HUES6 (cell line): ENCODE results near the gene SLC39A12.

Experiments used
- H3K27ac ChIP-seq: 2 replicates; pipeline ENCODE4 v1.7.0; 2013; ENCODE audit warnings: low read depth, mild to moderate bottlenecking, low read length, inconsistent platforms
- H3K27me3 ChIP-seq: 2 replicates; pipeline ENCODE4 v1.6.1; 2013; ENCODE audit warnings: low read length; ENCODE audit not compliant: control insufficient read depth, insufficient read depth
- H3K36me3 ChIP-seq: 2 replicates; pipeline ENCODE4 v1.6.1; 2013; ENCODE audit warnings: low read length; ENCODE audit not compliant: control insufficient read depth, insufficient read depth
- H3K4me1 ChIP-seq: 2 replicates; pipeline ENCODE4 v1.6.1; 2013; ENCODE audit warnings: low read length; ENCODE audit not compliant: control insufficient read depth, insufficient read depth
- H3K4me3 ChIP-seq: 2 replicates; pipeline ENCODE4 v1.5.1; 2013; ENCODE audit warnings: low read depth, low read length
- H3K9ac ChIP-seq: one replicate; pipeline ENCODE4 v1.6.1; 2013; ENCODE audit warnings: mild to moderate bottlenecking, low read length
- H3K9me3 ChIP-seq: 2 replicates; pipeline ENCODE4 v1.6.1; 2013; ENCODE audit warnings: low read depth, low read length; ENCODE audit not compliant: control insufficient read depth, insufficient read depth

SLC39A12 gene

DNA sequence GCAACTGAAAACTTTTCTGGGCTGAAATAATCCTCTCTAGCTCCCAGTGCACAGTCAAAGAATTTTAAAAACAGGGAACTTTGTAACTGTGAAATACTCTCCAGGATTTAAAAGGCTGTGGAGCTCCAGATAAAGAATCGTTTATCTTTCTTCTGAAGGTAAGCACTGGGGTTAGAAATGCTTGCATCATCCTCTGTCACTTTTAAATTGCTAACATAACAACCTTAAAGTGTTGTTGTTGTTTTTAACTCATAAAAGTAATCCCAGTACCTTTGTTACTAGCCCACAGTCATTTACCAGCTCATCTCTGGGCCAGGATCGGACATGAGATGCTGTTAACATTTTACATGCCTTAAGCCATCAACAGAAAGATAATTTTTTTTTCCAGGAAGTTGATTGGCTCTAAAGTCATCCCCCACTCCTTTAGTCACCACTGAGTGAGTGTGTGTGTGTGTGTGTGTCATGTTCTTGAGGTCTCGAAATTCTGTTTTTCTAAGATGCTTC lies at the start of gene SLC39A12:
Gene SLC39A12, plus strand, starts transcription at position 51 of the 504 bp plus-strand sequence. CDS start 1,359 bp downstream, outside the sequence.
- no peak within 1 kb of the TSS for H3K27ac ChIP-seq
- no peak within 1 kb of the TSS for H3K4me3 ChIP-seq
- no peaks in the 10 kb centered on the region for H3K36me3 ChIP-seq

GRCh38 chr10:17904564-17904963 lies 47.2 kb upstream of the SLC39A12 start:
- H3K27me3 ChIP-seq = no peaks in the 10 kb centered on the region
- no peaks in the 10 kb centered on the region for H3K4me1 ChIP-seq
- H3K9me3 ChIP-seq = no peaks in the 10 kb centered on the region
- H3K9ac ChIP-seq = no peak overlapping the region
- H3K36me3 ChIP-seq = no peaks in the 10 kb centered on the region
- no peak overlapping the region for H3K4me3 ChIP-seq
- H3K27ac ChIP-seq = no peak overlapping the region

More for the DNA sequence above, at the start of gene SLC39A12:
- no peaks in the 10 kb centered on the region for H3K27me3 ChIP-seq
- peaks cover 7% of the 10 kb centered on the region; the same call in 1 of the 2 replicates for H3K4me1 ChIP-seq
- H3K9ac ChIP-seq = no peak within 1 kb of the TSS
- H3K9me3 ChIP-seq = no peaks in the 10 kb centered on the region

- no peaks in the 10 kb centered on the region for H3K4me1 ChIP-seq
- no peaks in the 10 kb centered on the region for H3K27me3 ChIP-seq
- H3K9me3 ChIP-seq = no peaks in the 10 kb centered on the region
- H3K27ac ChIP-seq = no peak overlapping the region
- no peak overlapping the region for H3K9ac ChIP-seq
- H3K4me3 ChIP-seq = no peak overlapping the region
- H3K36me3 ChIP-seq = no peaks in the 10 kb centered on the region
Measured at GRCh38 chr10:17905491-17905890, 46.2 kb upstream of the SLC39A12 start.

- H3K27ac ChIP-seq = no peak overlapping the region
- no peaks in the 10 kb centered on the region for H3K4me1 ChIP-seq
- no peak overlapping the region for H3K4me3 ChIP-seq
- H3K36me3 ChIP-seq = no peaks in the 10 kb centered on the region
- no peak overlapping the region for H3K9ac ChIP-seq
- H3K27me3 ChIP-seq = no peaks in the 10 kb centered on the region
- H3K9me3 ChIP-seq = no peaks in the 10 kb centered on the region
Measured at GRCh38 chr10:17906002-17906401, 45.7 kb upstream of the SLC39A12 start.

- no peak overlapping the region for H3K4me3 ChIP-seq
- no peak overlapping the region for H3K27ac ChIP-seq
- no peak overlapping the region for H3K9ac ChIP-seq
- H3K4me1 ChIP-seq = no peaks in the 10 kb centered on the region
- no peaks in the 10 kb centered on the region for H3K36me3 ChIP-seq
- peaks cover 5% of the 10 kb centered on the region; the same call in 1 of the 2 replicates for H3K9me3 ChIP-seq
- no peaks in the 10 kb centered on the region for H3K27me3 ChIP-seq
Measured at GRCh38 chr10:17907641-17908040, 44.1 kb upstream of the SLC39A12 start.

- Histone ChIP-seq H3K27me3 (no peaks in the 10 kb centered on the region), H3K9ac (no peak overlapping the region)
Measured at GRCh38 chr10:17910125-17910789, 41.5 kb upstream of the SLC39A12 start.

DNA sequence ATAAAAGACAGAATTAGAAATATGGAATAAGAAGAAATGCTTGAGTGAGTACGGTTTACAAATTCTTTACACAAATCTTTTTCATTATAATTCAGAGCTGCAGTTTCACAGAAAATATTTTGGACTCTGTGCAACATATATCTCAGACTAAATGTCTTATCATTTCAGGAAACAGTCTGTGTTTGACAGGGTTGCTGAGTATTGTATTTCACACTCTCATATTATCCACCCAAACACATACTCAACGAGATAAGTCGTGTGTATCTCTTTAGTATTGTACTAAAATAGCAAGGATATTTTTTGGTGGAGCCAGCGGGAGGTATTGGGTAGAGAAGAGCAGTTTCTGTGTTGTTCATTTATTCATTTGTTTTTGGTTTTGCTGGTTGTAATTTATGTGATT lies 39.0 kb upstream of the SLC39A12 start:
- no peak overlapping the region for H3K4me3 ChIP-seq

More at GRCh38 chr10:17910125-17910789, 41.5 kb upstream of the SLC39A12 start:
- H3K36me3 ChIP-seq = no peaks in the 10 kb centered on the region
- H3K9me3 ChIP-seq = peaks cover 5% of the 10 kb centered on the region; the same call in 1 of the 2 replicates
- H3K27ac ChIP-seq = no peak overlapping the region
- H3K4me3 ChIP-seq = no peak overlapping the region
- no peaks in the 10 kb centered on the region for H3K4me1 ChIP-seq

DNA sequence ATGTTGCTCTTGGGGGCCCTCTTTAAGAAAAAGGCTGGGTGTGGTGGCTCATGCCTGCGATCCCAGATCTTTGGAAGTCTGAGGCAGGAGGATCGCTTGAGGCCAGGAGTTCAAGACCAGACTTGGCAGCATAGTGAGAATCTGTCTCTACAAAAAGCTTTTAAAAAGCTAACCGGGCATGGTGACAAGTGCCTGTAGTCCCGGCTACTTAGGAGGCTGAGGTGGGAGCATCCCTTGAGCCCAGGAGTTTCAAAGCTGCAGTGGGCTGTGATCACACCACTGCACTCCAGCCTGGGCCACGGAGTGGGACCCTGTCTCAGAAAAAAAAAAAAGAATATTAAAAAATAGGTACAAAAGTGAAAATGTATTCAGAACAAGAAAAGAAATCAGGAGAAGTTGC lies 38.1 kb upstream of the SLC39A12 start:
- Histone ChIP-seq H3K4me3 (no peak overlapping the region), H3K9ac (no peak overlapping the region)

More for the DNA sequence above, 39.0 kb upstream of the SLC39A12 start:
- Histone ChIP-seq H3K27me3 (no peaks in the 10 kb centered on the region), H3K9me3 (peaks cover 5% of the 10 kb centered on the region; the same call in 1 of the 2 replicates), H3K9ac (no peak overlapping the region), H3K36me3 (no peaks in the 10 kb centered on the region), H3K4me1 (no peaks in the 10 kb centered on the region), H3K27ac (no peak overlapping the region)

GRCh38 chr10:17914169-17915045 lies 37.3 kb upstream of the SLC39A12 start:
- Histone ChIP-seq H3K9ac (no peak overlapping the region), H3K27ac (no peak overlapping the region), H3K36me3 (no peaks in the 10 kb centered on the region), H3K9me3 (peaks cover 5% of the 10 kb centered on the region; the same call in 1 of the 2 replicates), H3K4me1 (peaks cover 4% of the 10 kb centered on the region; the same call in 1 of the 2 replicates), H3K27me3 (no peaks in the 10 kb centered on the region), H3K4me3 (no peak overlapping the region)

More for the DNA sequence above, 38.1 kb upstream of the SLC39A12 start:
- H3K27me3 ChIP-seq = no peaks in the 10 kb centered on the region
- H3K4me1 ChIP-seq = peaks cover 4% of the 10 kb centered on the region; the same call in 1 of the 2 replicates
- H3K9me3 ChIP-seq = peaks cover 5% of the 10 kb centered on the region; the same call in 1 of the 2 replicates
- H3K36me3 ChIP-seq = no peaks in the 10 kb centered on the region
- no peak overlapping the region for H3K27ac ChIP-seq

DNA sequence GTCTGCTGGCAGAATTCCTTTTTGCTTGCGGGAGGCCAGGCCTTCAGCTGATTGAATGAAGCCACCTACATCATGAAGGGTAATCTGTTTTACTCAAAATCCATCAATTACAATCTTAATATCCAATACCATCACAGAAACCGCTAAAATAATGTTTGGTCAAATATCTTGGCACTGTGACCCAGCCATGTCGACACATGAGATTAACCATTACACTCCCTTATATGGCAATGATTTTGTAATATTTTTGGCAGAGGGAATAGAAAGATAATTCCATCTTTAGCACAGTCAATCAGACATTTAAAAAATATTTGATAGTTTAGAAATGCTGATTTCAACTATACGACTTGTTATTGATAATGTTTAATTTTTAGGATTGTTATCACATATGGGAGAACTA lies 36.5 kb upstream of the SLC39A12 start:
- Histone ChIP-seq H3K27ac (no peak overlapping the region), H3K27me3 (no peaks in the 10 kb centered on the region), H3K36me3 (no peaks in the 10 kb centered on the region), H3K9ac (no peak overlapping the region), H3K4me1 (peaks cover 4% of the 10 kb centered on the region; the same call in 1 of the 2 replicates), H3K4me3 (no peak overlapping the region), H3K9me3 (peaks cover 5% of the 10 kb centered on the region; the same call in 1 of the 2 replicates)
